GM18502 (cell line): ENCODE measurements around the gene SLC43A2.

Experiments
- ATAC-seq: cut with Tn5 transposase; IDR thresholded peaks from one replicate; pipeline ENCODE4 v1.9.1; 2021; ENCODE audit warnings: mild to moderate bottlenecking; ENCODE audit not compliant: unreplicated experiment, poor library complexity

SLC43A2 gene

GRCh38 chr17:1644493-1645206 lies 16.0 kb upstream of the SLC43A2 start:
- ATAC-seq = no peak

GRCh38 chr17:1643999-1644492 lies 15.4 kb upstream of the SLC43A2 start:
- no peak for ATAC-seq

- ATAC-seq = no peak
Observed at GRCh38 chr17:1643293-1643998, 14.8 kb upstream of the SLC43A2 start.

- ATAC-seq = no peak
Observed at GRCh38 chr17:1641065-1641403, 12.4 kb upstream of the SLC43A2 start.

GRCh38 chr17:1640329-1641064 lies 11.9 kb upstream of the SLC43A2 start:
- ATAC-seq = no peak

- no peak for ATAC-seq
Observed at GRCh38 chr17:1639549-1640180, 11.0 kb upstream of the SLC43A2 start.

- ATAC-seq = no peak
Observed at GRCh38 chr17:1638624-1639300, 10.1 kb upstream of the SLC43A2 start.

GRCh38 chr17:1638171-1638590 lies 9.5 kb upstream of the SLC43A2 start:
- no peak for ATAC-seq

- ATAC-seq = no peak
Observed at GRCh38 chr17:1636732-1637285, 8.2 kb upstream of the SLC43A2 start.

GRCh38 chr17:1635675-1636465 lies 7.2 kb upstream of the SLC43A2 start:
- ATAC-seq = no peak

- ATAC-seq = no peak
Observed at GRCh38 chr17:1634841-1635650, 6.4 kb upstream of the SLC43A2 start.

GRCh38 chr17:1630662-1631061 lies 2.0 kb upstream of the SLC43A2 start:
- ATAC-seq = no peak

- ATAC-seq = no peak
Observed at GRCh38 chr17:1629504-1630310, 1.1 kb upstream of the SLC43A2 start.

- ATAC-seq = peak; percentile 56
Observed at GRCh38 chr17:1628856-1629503, 346 bp upstream of the SLC43A2 start.

- no peak for ATAC-seq
Observed at GRCh38 chr17:1627182-1627981, 1.3 kb downstream of the SLC43A2 start.

- ATAC-seq = no peak
Observed at GRCh38 chr17:1626333-1626732, 2.3 kb downstream of the SLC43A2 start.
